Measurements from ENCODE around the gene HOXC10.

HOXC10 gene

GRCh38 chr12:53963434-53964314 is 21.3 kb upstream of the HOXC10 start:
- Histone ChIP-seq H3F3A (ENCODE audit: control insufficient read depth, insufficient read depth) (no peaks in the 10 kb centered on the region), H4K20me1 (ENCODE audit: control insufficient read depth, insufficient read depth, low read depth, low read length) (no peaks in the 10 kb centered on the region), H3K9me2 (replicated peaks; ENCODE audit: control insufficient read depth, low read length) (no peaks in the 10 kb centered on the region), H3K27me3 (ENCODE audit: control insufficient read depth, low read length) (peaks cover 66% of the 10 kb centered on the region), H3K4me2 (ENCODE audit: low read length) (no peak overlapping the region), H3K36me3 (ENCODE audit: control insufficient read depth, low read length) (no peaks in the 10 kb centered on the region), H3K9me3 (ENCODE audit: control insufficient read depth, insufficient read depth, low read length) (no peaks in the 10 kb centered on the region), H3K79me2 (ENCODE audit: control insufficient read depth, low read length) (no peaks in the 10 kb centered on the region), H3K4me1 (ENCODE audit: control insufficient read depth, low read length) (peaks cover 7% of the 10 kb centered on the region), H3K4me3 (ENCODE audit: low read length) (no peak overlapping the region), H3K27ac (ENCODE audit: low read depth, low read length) (no peak overlapping the region)
- TF ChIP-seq EZH2phosphoT487 (IDR thresholded peaks at IDR 0.05; ENCODE audit: borderline replicate concordance, low read length) (no peak), CTCF (IDR thresholded peaks at IDR 0.05; ENCODE audit: low read depth, low read length, poor library complexity, severe bottlenecking) (no peak)

GRCh38 chr12:53964315-53964713 is 20.6 kb upstream of the HOXC10 start:
- Histone ChIP-seq H3K9me2 (replicated peaks; ENCODE audit: control insufficient read depth, low read length) (no peaks in the 10 kb centered on the region), H3K9me3 (ENCODE audit: control insufficient read depth, insufficient read depth, low read length) (no peaks in the 10 kb centered on the region), H3K79me2 (ENCODE audit: control insufficient read depth, low read length) (no peaks in the 10 kb centered on the region), H4K20me1 (ENCODE audit: control insufficient read depth, insufficient read depth, low read depth, low read length) (no peaks in the 10 kb centered on the region), H3K4me3 (ENCODE audit: low read length) (no peak overlapping the region), H3K4me1 (ENCODE audit: control insufficient read depth, low read length) (peaks cover 7% of the 10 kb centered on the region), H3F3A (ENCODE audit: control insufficient read depth, insufficient read depth) (no peaks in the 10 kb centered on the region), H3K27me3 (ENCODE audit: control insufficient read depth, low read length) (peaks cover 69% of the 10 kb centered on the region), H3K4me2 (ENCODE audit: low read length) (no peak overlapping the region), H3K27ac (ENCODE audit: low read depth, low read length) (no peak overlapping the region), H3K36me3 (ENCODE audit: control insufficient read depth, low read length) (no peaks in the 10 kb centered on the region)
- TF ChIP-seq EZH2phosphoT487 (IDR thresholded peaks at IDR 0.05; ENCODE audit: borderline replicate concordance, low read length), result no peak
- TF ChIP-seq CTCF (IDR thresholded peaks at IDR 0.05; ENCODE audit: low read depth, low read length, poor library complexity, severe bottlenecking), result no peak

GRCh38 chr12:53965281-53966084 is 19.5 kb upstream of the HOXC10 start:
- Histone ChIP-seq H3K27me3 (ENCODE audit: control insufficient read depth, low read length) (peaks cover 76% of the 10 kb centered on the region), H3K27ac (ENCODE audit: low read depth, low read length) (no peak overlapping the region), H3K36me3 (ENCODE audit: control insufficient read depth, low read length) (no peaks in the 10 kb centered on the region), H3K4me1 (ENCODE audit: control insufficient read depth, low read length) (peaks cover 7% of the 10 kb centered on the region), H3K4me3 (ENCODE audit: low read length) (no peak overlapping the region), H3K9me3 (ENCODE audit: control insufficient read depth, insufficient read depth, low read length) (no peaks in the 10 kb centered on the region), H4K20me1 (ENCODE audit: control insufficient read depth, insufficient read depth, low read depth, low read length) (no peaks in the 10 kb centered on the region), H3K79me2 (ENCODE audit: control insufficient read depth, low read length) (no peaks in the 10 kb centered on the region), H3F3A (ENCODE audit: control insufficient read depth, insufficient read depth) (no peaks in the 10 kb centered on the region), H3K9me2 (replicated peaks; ENCODE audit: control insufficient read depth, low read length) (no peaks in the 10 kb centered on the region), H3K4me2 (ENCODE audit: low read length) (no peak overlapping the region)
- TF ChIP-seq EZH2phosphoT487 (IDR thresholded peaks at IDR 0.05; ENCODE audit: borderline replicate concordance, low read length), result no peak

GRCh38 chr12:53966085-53966384 is 18.9 kb upstream of the HOXC10 start:
- H3K36me3 ChIP-seq (ENCODE audit: control insufficient read depth, low read length), result no peaks in the 10 kb centered on the region
- H3K4me3 ChIP-seq (ENCODE audit: low read length), result no peak overlapping the region
- no peak overlapping the region for H3K27ac ChIP-seq (ENCODE audit: low read depth, low read length)
- H3F3A ChIP-seq (ENCODE audit: control insufficient read depth, insufficient read depth), result no peaks in the 10 kb centered on the region
- no peaks in the 10 kb centered on the region for H3K9me2 ChIP-seq (replicated peaks; ENCODE audit: control insufficient read depth, low read length)
- H3K27me3 ChIP-seq (ENCODE audit: control insufficient read depth, low read length), result peaks cover 81% of the 10 kb centered on the region
- no peaks in the 10 kb centered on the region for H4K20me1 ChIP-seq (ENCODE audit: control insufficient read depth, insufficient read depth, low read depth, low read length)
- H3K79me2 ChIP-seq (ENCODE audit: control insufficient read depth, low read length), result no peaks in the 10 kb centered on the region
- H3K4me1 ChIP-seq (ENCODE audit: control insufficient read depth, low read length), result peaks cover 7% of the 10 kb centered on the region
- H3K9me3 ChIP-seq (ENCODE audit: control insufficient read depth, insufficient read depth, low read length), result no peaks in the 10 kb centered on the region
- TF ChIP-seq EZH2phosphoT487 (IDR thresholded peaks at IDR 0.05; ENCODE audit: borderline replicate concordance, low read length), result no peak
- no peak for TF ChIP-seq CTCF (IDR thresholded peaks at IDR 0.05; ENCODE audit: low read depth, low read length, poor library complexity, severe bottlenecking)
- no peak overlapping the region for H3K4me2 ChIP-seq (ENCODE audit: low read length)

Measured in DOHH2 (cell line).